H9 (cell line): Measurements from ENCODE around the gene CEP152. TPM values are rescaled to one million over a fixed set of nuclear protein-coding genes. Genes with fewer than 3 reads are reported as not detected.

Experiments used
- DNase-seq: peaks from one replicate; pipeline ENCODE4 v3.0.0-alpha.2; 2017
- H2AFZ ChIP-seq: one replicate; pipeline ENCODE4 v1.6.1; 2013; ENCODE audit warnings: mild to moderate bottlenecking, low read length, control low read depth, moderate library complexity
- H2AK5ac ChIP-seq: 2 replicates; pipeline ENCODE4 v1.6.1; 2013; ENCODE audit warnings: low read length, control low read depth, mixed read lengths; ENCODE audit not compliant: insufficient read length
- H2BK120ac ChIP-seq: one replicate; pipeline ENCODE4 v1.6.1; 2013; ENCODE audit warnings: low read depth, mild to moderate bottlenecking, low read length, control low read depth, inconsistent platforms; ENCODE audit not compliant: poor library complexity, severe bottlenecking
- H2BK12ac ChIP-seq: 2 replicates; pipeline ENCODE4 v1.6.1; 2013; ENCODE audit warnings: low read length, control low read depth, mixed read lengths, low read depth; ENCODE audit not compliant: insufficient read length
- H2BK15ac ChIP-seq: 2 replicates; pipeline ENCODE4 v1.6.1; 2013; ENCODE audit warnings: low read depth, low read length, control low read depth
- H2BK20ac ChIP-seq: one replicate; pipeline ENCODE4 v1.6.1; 2013; ENCODE audit warnings: low read depth, mild to moderate bottlenecking, low read length, control low read depth, inconsistent platforms; ENCODE audit not compliant: poor library complexity, severe bottlenecking
- H2BK5ac ChIP-seq: 2 replicates; pipeline ENCODE4 v1.6.1; 2013; ENCODE audit warnings: low read length, control low read depth, mixed read lengths; ENCODE audit not compliant: insufficient read length
- H3K14ac ChIP-seq: 2 replicates; pipeline ENCODE4 v1.6.1; 2013; ENCODE audit warnings: low read length, control low read depth; ENCODE audit not compliant: insufficient read depth
- H3K18ac ChIP-seq: 2 replicates; pipeline ENCODE4 v1.6.1; 2013; ENCODE audit warnings: low read depth, mild to moderate bottlenecking, mixed read lengths, low read length, control low read depth; ENCODE audit not compliant: insufficient read length
- H3K23ac ChIP-seq: 2 replicates; pipeline ENCODE4 v1.6.1; 2013; ENCODE audit warnings: low read length, control low read depth, mixed read lengths, low read depth; ENCODE audit not compliant: insufficient read length
- H3K23me2 ChIP-seq: 2 replicates; pipeline ENCODE4 v1.6.1; 2013; ENCODE audit warnings: low read depth, mild to moderate bottlenecking, mixed read lengths, low read length, control low read depth; ENCODE audit not compliant: insufficient read length, poor library complexity, severe bottlenecking
- H3K27ac ChIP-seq: 2 replicates; pipeline ENCODE4 v1.5.1; 2013; ENCODE audit warnings: low read length, control low read depth, mixed read lengths, low read depth; ENCODE audit not compliant: insufficient read length
- H3K27me3 ChIP-seq: 2 replicates; pipeline ENCODE4 v1.6.1; 2013; ENCODE audit warnings: low read length, control low read depth, inconsistent platforms; ENCODE audit not compliant: insufficient read depth
- H3K4ac ChIP-seq: 2 replicates; pipeline ENCODE4 v1.6.1; 2013; ENCODE audit warnings: low read depth, mild to moderate bottlenecking, control low read depth, inconsistent platforms, low read length, moderate library complexity
- H3K4me1 ChIP-seq: 2 replicates; pipeline ENCODE4 v1.6.1; 2013; ENCODE audit warnings: low read length, control low read depth, inconsistent platforms; ENCODE audit not compliant: insufficient read depth
- H3K4me2 ChIP-seq: 2 replicates; pipeline ENCODE4 v1.6.1; 2013; ENCODE audit warnings: low read length, control low read depth, mixed read lengths; ENCODE audit not compliant: insufficient read length, insufficient read depth
- H3K56ac ChIP-seq: 2 replicates; pipeline ENCODE4 v1.6.1; 2013; ENCODE audit warnings: low read depth, mild to moderate bottlenecking, mixed read lengths, low read length, control low read depth; ENCODE audit not compliant: insufficient read length
- H3K79me1 ChIP-seq: 2 replicates; pipeline ENCODE4 v1.6.1; 2013; ENCODE audit warnings: low read depth, mild to moderate bottlenecking, moderate library complexity, low read length, control low read depth, inconsistent platforms; ENCODE audit not compliant: insufficient read depth, poor library complexity, severe bottlenecking
- H3K79me2 ChIP-seq: 2 replicates; pipeline ENCODE4 v1.6.1; 2013; ENCODE audit warnings: low read length, control low read depth, inconsistent platforms; ENCODE audit not compliant: insufficient read depth
- H3K9ac ChIP-seq: 2 replicates; pipeline ENCODE4 v1.6.1; 2013; ENCODE audit warnings: low read length, control low read depth, mixed read lengths; ENCODE audit not compliant: insufficient read length; ENCODE audit errors: extremely low read depth
- H3K9me3 ChIP-seq: one replicate; pipeline ENCODE4 v1.6.1; 2013; ENCODE audit warnings: low read depth, low read length, inconsistent platforms; ENCODE audit not compliant: control insufficient read depth
- H3T11ph ChIP-seq: one replicate; pipeline ENCODE4 v1.6.1; 2013; ENCODE audit warnings: mild to moderate bottlenecking, low read length, control low read depth, inconsistent platforms
- H4K20me1 ChIP-seq: one replicate; pipeline ENCODE4 v1.6.1; 2013; ENCODE audit not compliant: control insufficient read depth, insufficient read length, insufficient read depth
- H4K5ac ChIP-seq: 2 replicates; pipeline ENCODE4 v1.6.1; 2013; ENCODE audit warnings: low read depth, mild to moderate bottlenecking, mixed read lengths, low read length, control low read depth; ENCODE audit not compliant: insufficient read length
- H4K8ac ChIP-seq: replicated peaks from 2 replicates; pipeline ENCODE4 v1.6.1; 2013; ENCODE audit warnings: low read length, control low read depth, mixed read lengths, low read depth; ENCODE audit not compliant: insufficient read length
- H4K91ac ChIP-seq: 2 replicates; pipeline ENCODE4 v1.6.1; 2013; ENCODE audit warnings: low read depth, mild to moderate bottlenecking, moderate library complexity, mixed read lengths, low read length, control low read depth; ENCODE audit not compliant: insufficient read length
- H3K27ac Mint-ChIP-seq, 3 experiments: 2 replicates in 2 of 3; 3 replicates in 1 of 3; pipeline ENCODE4 v1.8.0; 2020 to 2021; ENCODE audit warnings: mixed read lengths in 3 of 3, mild to moderate bottlenecking in 1 of 3, moderate library complexity in 1 of 3
- H3K27me3 Mint-ChIP-seq: 2 replicates; pipeline ENCODE4 v1.8.0; 2021; ENCODE audit warnings: low read depth, mild to moderate bottlenecking, moderate library complexity, mixed read lengths
- H3K36me3 Mint-ChIP-seq, 3 experiments: 2 replicates in 2 of 3; 3 replicates in 1 of 3; pipeline ENCODE4 v1.8.0; 2020 to 2021; ENCODE audit warnings: low read depth in 3 of 3, mixed read lengths in 3 of 3; ENCODE audit not compliant: insufficient read depth in 1 of 3
- H3K4me1 Mint-ChIP-seq, 2 experiments: 2 replicates each; pipeline ENCODE4 v1.8.0; 2020; ENCODE audit warnings: mixed read lengths in 2 of 2
- H3K4me3 Mint-ChIP-seq, 2 experiments: 2 replicates in 1 of 2; 3 replicates in 1 of 2; pipeline ENCODE4 v1.8.0; 2020 to 2021; ENCODE audit warnings: mild to moderate bottlenecking in 2 of 2, mixed read lengths in 2 of 2, moderate library complexity in 1 of 2
- H3K9me3 Mint-ChIP-seq, 2 experiments: 2 replicates in 1 of 2; 3 replicates in 1 of 2; pipeline ENCODE4 v1.8.0; 2020; ENCODE audit warnings: mild to moderate bottlenecking in 2 of 2, mixed read lengths in 2 of 2, moderate library complexity in 1 of 2
- WGBS: extraction: QIAGEN DNeasy Blood & Tissue Kit; methylation state at CpG from one replicate; pipeline ENCODE4 v1.1.7; 2013; ENCODE audit warnings: missing lambda C conversion rate, low lambda C conversion rate, mixed read lengths; ENCODE audit not compliant: insufficient read length; ENCODE audit errors: extremely low coverage; 5-methylcytosine and 5-hydroxymethylcytosine counted together
- total RNA-seq: library from RNA; stranded (reverse); gene quantifications from 2 replicates; pipeline ENCODE4 v1.2.1, GENCODE V29; 2021
- TF ChIP-seq, protein P1 (sequence below): fragments of 200-600 bp; sonication (generic); conservative IDR thresholded peaks from 3 replicates; pipeline ENCODE4 v1.8.0; 2021; ENCODE audit warnings: antibody characterized with exemption, mild to moderate bottlenecking

CEP152 gene
- total RNA-seq, 1 experiment from 2014 or later, result 10.9 TPM

- no peaks in the 10 kb centered on the region for H3K4me1 ChIP-seq
- H3K36me3 Mint-ChIP-seq, result peaks cover 0 to 12% (median 7%) of the 10 kb centered on the region in 3 experiments; a peak in 6 of 7 replicates
- DNase-seq, result no peak
- H3K27ac Mint-ChIP-seq, result no peak overlapping the region
- H2BK5ac ChIP-seq, result no peak overlapping the region
- no peak overlapping the region for H2BK15ac ChIP-seq
- no peak overlapping the region for H4K5ac ChIP-seq
- no peaks in the 10 kb centered on the region for H3K79me2 ChIP-seq
- H3K9ac ChIP-seq, result no peak overlapping the region
- H3K4me1 Mint-ChIP-seq, result no peaks in the 10 kb centered on the region
- no peak overlapping the region for H3T11ph ChIP-seq
- no CpG with 5 or more reads among the region's 1 CpG for WGBS
- no peak overlapping the region for H2AFZ ChIP-seq
- H2BK120ac ChIP-seq, result no peak overlapping the region
- H3K9me3 Mint-ChIP-seq, result peaks cover 10 to 12% of the 10 kb centered on the region in 2 experiments
- no peak overlapping the region for H2BK20ac ChIP-seq
- no peak overlapping the region for H3K14ac ChIP-seq
- no peak overlapping the region for H3K4me3 Mint-ChIP-seq
- H4K20me1 ChIP-seq, result no peaks in the 10 kb centered on the region
- H3K79me1 ChIP-seq, result no peaks in the 10 kb centered on the region
- no peak overlapping the region for H3K4ac ChIP-seq
- H3K23me2 ChIP-seq, result no peaks in the 10 kb centered on the region
- TF ChIP-seq, protein P1, sequence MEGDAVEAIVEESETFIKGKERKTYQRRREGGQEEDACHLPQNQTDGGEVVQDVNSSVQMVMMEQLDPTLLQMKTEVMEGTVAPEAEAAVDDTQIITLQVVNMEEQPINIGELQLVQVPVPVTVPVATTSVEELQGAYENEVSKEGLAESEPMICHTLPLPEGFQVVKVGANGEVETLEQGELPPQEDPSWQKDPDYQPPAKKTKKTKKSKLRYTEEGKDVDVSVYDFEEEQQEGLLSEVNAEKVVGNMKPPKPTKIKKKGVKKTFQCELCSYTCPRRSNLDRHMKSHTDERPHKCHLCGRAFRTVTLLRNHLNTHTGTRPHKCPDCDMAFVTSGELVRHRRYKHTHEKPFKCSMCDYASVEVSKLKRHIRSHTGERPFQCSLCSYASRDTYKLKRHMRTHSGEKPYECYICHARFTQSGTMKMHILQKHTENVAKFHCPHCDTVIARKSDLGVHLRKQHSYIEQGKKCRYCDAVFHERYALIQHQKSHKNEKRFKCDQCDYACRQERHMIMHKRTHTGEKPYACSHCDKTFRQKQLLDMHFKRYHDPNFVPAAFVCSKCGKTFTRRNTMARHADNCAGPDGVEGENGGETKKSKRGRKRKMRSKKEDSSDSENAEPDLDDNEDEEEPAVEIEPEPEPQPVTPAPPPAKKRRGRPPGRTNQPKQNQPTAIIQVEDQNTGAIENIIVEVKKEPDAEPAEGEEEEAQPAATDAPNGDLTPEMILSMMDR, result no peak
- no peaks in the 10 kb centered on the region for H3K9me3 ChIP-seq
- H3K56ac ChIP-seq, result no peak overlapping the region
- no peak overlapping the region for H4K8ac ChIP-seq
- H4K91ac ChIP-seq, result no peak overlapping the region
- H3K27ac ChIP-seq, result no peak overlapping the region
- H3K27me3 ChIP-seq, result no peaks in the 10 kb centered on the region
- no peak overlapping the region for H3K18ac ChIP-seq
- no peak overlapping the region for H2BK12ac ChIP-seq
- no peak overlapping the region for H3K4me2 ChIP-seq
- no peaks in the 10 kb centered on the region for H3K27me3 Mint-ChIP-seq
- H2AK5ac ChIP-seq, result no peak overlapping the region
- no peak overlapping the region for H3K23ac ChIP-seq
Measured at GRCh38 chr15:48703544-48703943, 107.3 kb downstream of the CEP152 start.
